Naive thymus-derived CD8-positive, alpha-beta T cell (primary cell): Measurements from ENCODE around the gene DYRK1A. TPM values are rescaled to one million over a fixed set of nuclear protein-coding genes. Genes with fewer than 3 reads are reported as not detected.

Source experiments
- ATAC-seq, 2 donors: fragments of 150-1000 bp; cut with Tn5 transposase in 1 of 2; sonication (Bioruptor Pico), chemical (Tn5 transposase) in 1 of 2; 1 replicate in 1 of 2; 2 replicates in 1 of 2; pipeline ENCODE4 v1.10.0; 2021; ENCODE audit warnings: mild to moderate bottlenecking in 2 of 2, moderate library complexity in 2 of 2
- POLR2A ChIA-PET: fragments of 350-600 bp; sonication (Branson Sonifier 250); formaldehyde crosslinking; loops from one replicate; lab custom pipeline; 2021; ENCODE audit warnings: antibody characterized with exemption; lab: Charles Lee
- DNase-seq, 10 donors: peaks; one replicate each; pipeline versions ENCODE4 v3.0.0 to v3.0.0-alpha.2; 2020 to 2022
- H3K27ac Mint-ChIP-seq, 10 donors: one replicate each; pipeline ENCODE4 v1.8.0; 2020 to 2022; ENCODE audit warnings: mild to moderate bottlenecking in 10 of 10, mixed read lengths in 10 of 10, moderate library complexity in 4 of 10, inconsistent platforms in 1 of 10
- H3K27me3 Mint-ChIP-seq, 5 donors: one replicate each; pipeline ENCODE4 v1.8.0; 2021 to 2022; ENCODE audit warnings: mixed read lengths in 5 of 5
- H3K36me3 Mint-ChIP-seq, 3 donors: one replicate each; pipeline ENCODE4 v1.8.0; 2020 to 2022; ENCODE audit warnings: mixed read lengths in 3 of 3, mild to moderate bottlenecking in 2 of 3, inconsistent platforms in 1 of 3
- H3K4me1 Mint-ChIP-seq, 4 donors: one replicate each; pipeline ENCODE4 v1.8.0; 2021 to 2022; ENCODE audit warnings: mixed read lengths in 4 of 4
- H3K4me3 Mint-ChIP-seq, 10 donors: one replicate each; pipeline ENCODE4 v1.8.0; 2020 to 2022; ENCODE audit warnings: mild to moderate bottlenecking in 10 of 10, mixed read lengths in 10 of 10, moderate library complexity in 6 of 10, inconsistent platforms in 1 of 10
- H3K9me3 Mint-ChIP-seq, 9 donors: one replicate each; pipeline ENCODE4 v1.8.0; 2020 to 2022; ENCODE audit warnings: mixed read lengths in 9 of 9, mild to moderate bottlenecking in 3 of 9, inconsistent platforms in 1 of 9, moderate library complexity in 1 of 9
- polyA plus RNA-seq, 3 donors: library from polyadenylated mRNA; unstranded; fragments of 300-500 nt; fragmentation: Illumina TruSeq; gene quantifications; one replicate each; pipeline ENCODE4 v1.2.3, GENCODE V29; 2021
- total RNA-seq, 8 experiments: library from RNA in 2 of 8; stranded (reverse) in 2 of 8; gene quantifications; one replicate each; pipeline ENCODE4 v1.2.3 and lab custom pipeline; 2021 to 2026

Gene DYRK1A
- total and polyA plus RNA-seq, 5 experiments from 2014 or later: 1.8 to 146 (median 5.4) TPM

DNA sequence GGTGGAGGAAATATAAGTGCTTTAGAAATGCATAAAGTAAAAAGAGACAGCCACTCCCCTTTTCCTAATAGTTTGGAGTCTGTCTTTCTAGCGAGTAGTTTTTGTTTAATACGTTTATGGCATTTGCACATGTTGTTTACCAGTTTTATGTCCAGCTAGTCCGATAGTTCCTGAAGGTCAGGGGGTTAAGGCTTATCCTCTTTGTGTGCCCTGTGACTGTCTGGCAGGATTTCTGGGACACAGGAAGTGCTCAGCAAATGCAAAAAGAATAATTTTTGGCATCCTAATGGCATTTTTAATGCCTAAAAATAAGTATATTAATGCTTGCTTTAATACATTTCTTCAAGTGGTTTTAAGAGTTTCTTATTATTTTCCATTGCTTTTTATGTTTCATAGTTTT, 58.4 kb downstream of the DYRK1A start:
- peaks cover 0 to 4% (median 0%) of the 10 kb centered on the region in 9 donors for H3K9me3 Mint-ChIP-seq
- H3K27ac Mint-ChIP-seq: no peak overlapping the region
- ATAC-seq (no peak), DNase-seq (no peak)
- no peaks in the 10 kb centered on the region for H3K27me3 Mint-ChIP-seq
- peaks cover 31 to 77% (median 68%) of the 10 kb centered on the region in 4 donors for H3K4me1 Mint-ChIP-seq
- peaks cover 11 to 78% (median 22%) of the 10 kb centered on the region in 3 donors for H3K36me3 Mint-ChIP-seq
- no peak overlapping the region for H3K4me3 Mint-ChIP-seq
- POLR2A ChIA-PET: no interaction called here

- POLR2A ChIA-PET: no interaction called here
- Mint-ChIP-seq H3K4me3 (peak overlapping the region in 1 of 10 donors; percentile 20), H3K9me3 (peaks cover 0 to 4% (median 0%) of the 10 kb centered on the region in 9 donors), H3K36me3 (peaks cover 11 to 77% (median 25%) of the 10 kb centered on the region in 3 donors), H3K27ac (peak overlapping the region in 7 of 10 donors; percentile 42 to 88 (median 72)), H3K27me3 (no peaks in the 10 kb centered on the region), H3K4me1 (peaks cover 30 to 77% (median 68%) of the 10 kb centered on the region in 4 donors)
- ATAC-seq: no peak
- no peak for DNase-seq
Observed at GRCh38 chr21:37425684-37426083, 59.1 kb downstream of the DYRK1A start.

- H3K4me3 Mint-ChIP-seq: peak overlapping the region in 2 of 10 donors; percentile 10 to 41
- ATAC-seq (no peak), DNase-seq (no peak)
- H3K36me3 Mint-ChIP-seq: peaks cover 11 to 72% (median 31%) of the 10 kb centered on the region in 3 donors
- POLR2A ChIA-PET: no interaction called here
- no peaks in the 10 kb centered on the region for H3K27me3 Mint-ChIP-seq
- H3K9me3 Mint-ChIP-seq: peaks cover 0 to 4% (median 0%) of the 10 kb centered on the region in 9 donors
- H3K27ac Mint-ChIP-seq: peak overlapping the region in 2 of 10 donors; percentile 80
- peaks cover 37 to 81% (median 75%) of the 10 kb centered on the region in 4 donors for H3K4me1 Mint-ChIP-seq
Observed at GRCh38 chr21:37427221-37427620, 60.6 kb downstream of the DYRK1A start.

GRCh38 chr21:37429356-37429755, 62.8 kb downstream of the DYRK1A start:
- DNase-seq (no peak), ATAC-seq (no peak)
- Mint-ChIP-seq H3K27me3 (no peaks in the 10 kb centered on the region), H3K36me3 (peaks cover 11 to 56% (median 26%) of the 10 kb centered on the region in 3 donors), H3K9me3 (peaks cover 0 to 4% (median 0%) of the 10 kb centered on the region in 9 donors), H3K27ac (peak overlapping the region in 9 of 10 donors; percentile 7 to 69 (median 48)), H3K4me1 (peaks cover 39 to 80% (median 73%) of the 10 kb centered on the region in 4 donors), H3K4me3 (peak overlapping the region in 4 of 10 donors; percentile 21 to 56 (median 25))
- POLR2A ChIA-PET: no interaction called here

DNA sequence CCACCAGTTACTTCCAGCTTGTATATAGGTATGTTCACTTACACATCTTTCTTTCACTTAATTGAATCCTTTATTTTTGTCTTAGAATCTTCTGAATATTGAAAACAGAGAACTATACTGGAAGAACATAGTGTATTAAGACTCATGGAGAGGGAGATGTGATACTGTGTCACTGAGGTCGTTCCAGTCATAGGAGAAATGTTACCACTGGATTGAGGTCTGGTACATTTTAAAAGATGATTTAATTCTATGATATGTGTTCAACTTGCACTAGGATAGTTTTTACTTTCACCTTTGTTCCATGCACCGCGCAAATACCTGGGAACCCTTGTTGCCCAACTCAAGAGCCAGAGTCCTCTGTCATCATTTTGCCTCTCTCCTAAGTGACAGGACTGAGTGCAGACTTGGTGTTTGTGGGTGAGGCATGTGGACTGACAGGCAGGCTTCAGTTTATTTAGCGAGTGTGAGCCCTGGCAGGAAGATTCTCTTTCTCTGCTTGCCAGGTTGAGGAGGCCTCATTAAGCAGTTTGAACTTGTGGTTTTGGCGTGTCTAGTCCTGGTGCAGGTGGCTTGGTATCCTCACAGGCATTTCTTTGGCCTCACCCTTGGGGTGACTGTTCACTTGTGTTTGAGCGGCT, 63.7 kb downstream of the DYRK1A start:
- H3K27ac Mint-ChIP-seq: peak overlapping the region; percentile 51 to 90 (median 84)
- no peaks in the 10 kb centered on the region for H3K27me3 Mint-ChIP-seq
- DNase-seq: no peak
- POLR2A ChIA-PET: no interaction called here
- H3K9me3 Mint-ChIP-seq: peaks cover 0 to 4% (median 0%) of the 10 kb centered on the region in 9 donors
- peaks cover 39 to 77% (median 71%) of the 10 kb centered on the region in 4 donors for H3K4me1 Mint-ChIP-seq
- H3K4me3 Mint-ChIP-seq: peak overlapping the region in 9 of 10 donors; percentile 9 to 78 (median 63)
- H3K36me3 Mint-ChIP-seq: peaks cover 11 to 54% (median 26%) of the 10 kb centered on the region in 3 donors
- ATAC-seq: no peak

DNA sequence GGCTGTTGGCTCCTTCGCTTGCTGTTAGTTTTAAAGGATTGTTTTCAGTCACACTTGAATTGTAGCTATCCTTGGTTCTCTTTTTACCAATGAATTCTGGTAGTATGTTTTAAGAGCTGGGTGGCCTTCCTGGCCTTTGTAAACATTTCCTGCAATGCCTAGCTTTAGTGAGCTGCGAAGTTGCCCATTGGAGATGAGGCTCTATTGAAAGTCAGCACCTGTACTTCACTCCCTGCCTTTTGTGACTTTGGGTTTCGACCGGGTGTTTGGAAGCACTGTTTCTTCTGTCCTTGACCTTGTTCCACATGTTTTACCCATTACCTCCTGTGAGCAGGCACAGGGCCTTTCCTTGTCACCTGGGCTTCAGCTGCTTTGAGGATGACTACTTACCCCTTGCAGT, 64.7 kb downstream of the DYRK1A start:
- peaks cover 0 to under 1% (median 0%) of the 10 kb centered on the region in 9 donors for H3K9me3 Mint-ChIP-seq
- H3K4me3 Mint-ChIP-seq: peak overlapping the region in 9 of 10 donors; percentile 2 to 71 (median 43)
- peaks cover 32 to 69% (median 64%) of the 10 kb centered on the region in 4 donors for H3K4me1 Mint-ChIP-seq
- H3K27ac Mint-ChIP-seq: peak overlapping the region; percentile 25 to 88 (median 82)
- ATAC-seq (no peak), DNase-seq (no peak)
- no peaks in the 10 kb centered on the region for H3K27me3 Mint-ChIP-seq
- POLR2A ChIA-PET: interaction anchor here (0.9 kb wide), 1 partner anchor 16 kb away, joined by 3 read pairs; no protein-coding TSS in a partner anchor
- peaks cover 3 to 45% (median 18%) of the 10 kb centered on the region in 3 donors for H3K36me3 Mint-ChIP-seq

DNA sequence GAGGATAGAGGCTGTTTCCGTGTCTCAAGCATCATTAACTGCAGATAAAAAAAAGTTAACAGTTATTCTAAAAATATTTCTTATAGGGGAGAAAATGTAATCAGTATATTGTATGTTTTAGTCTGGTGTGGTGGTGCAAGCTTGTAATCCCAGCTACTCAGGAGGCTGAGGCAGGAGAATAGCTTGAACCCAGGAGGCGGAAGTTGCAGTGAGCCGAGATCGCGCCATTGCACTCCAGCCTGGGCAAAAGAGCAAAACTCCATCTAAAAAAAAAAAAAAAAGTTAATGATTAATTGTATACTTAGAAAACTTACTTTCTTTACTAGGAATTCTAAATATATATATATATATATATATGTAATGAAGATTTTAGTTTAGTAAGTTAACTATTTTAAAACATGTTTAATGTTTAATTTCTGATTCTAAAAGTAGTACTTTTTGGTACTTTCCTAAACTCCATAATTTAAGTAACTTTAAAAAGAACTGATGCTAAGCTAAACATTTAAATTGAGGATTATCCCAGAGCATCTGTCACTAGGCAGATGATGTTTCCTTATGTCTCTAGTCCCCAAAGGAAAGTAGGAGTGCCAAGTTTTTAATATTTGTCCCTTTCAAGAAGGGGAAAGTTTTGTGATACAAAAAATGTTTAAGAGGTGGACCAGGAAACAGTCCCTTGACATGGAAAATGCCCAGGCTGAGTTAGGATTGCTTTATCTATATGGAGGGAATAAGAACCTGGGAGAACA, 66.3 kb downstream of the DYRK1A start:
- ATAC-seq (no peak), DNase-seq (no peak)
- POLR2A ChIA-PET: interaction anchor here (0.6 kb wide), 2 partner anchors 8 to 285 kb away, joined by 3 to 4 read pairs; no protein-coding TSS in a partner anchor
- no peak overlapping the region for H3K4me3 Mint-ChIP-seq
- H3K9me3 Mint-ChIP-seq: no peaks in the 10 kb centered on the region
- no peaks in the 10 kb centered on the region for H3K27me3 Mint-ChIP-seq
- H3K36me3 Mint-ChIP-seq: peaks cover 0 to 31% (median 17%) of the 10 kb centered on the region in 3 donors
- peaks cover 32 to 61% (median 54%) of the 10 kb centered on the region in 4 donors for H3K4me1 Mint-ChIP-seq
- peak overlapping the region in 6 of 10 donors; percentile 23 to 76 (median 48) for H3K27ac Mint-ChIP-seq

- ATAC-seq (no peak), DNase-seq (no peak)
- Mint-ChIP-seq H3K9me3 (no peaks in the 10 kb centered on the region), H3K4me1 (peaks cover 31 to 56% (median 48%) of the 10 kb centered on the region in 4 donors), H3K36me3 (peaks cover 0 to 26% (median 17%) of the 10 kb centered on the region in 3 donors), H3K27me3 (no peaks in the 10 kb centered on the region), H3K4me3 (peak overlapping the region in 3 of 10 donors; percentile 2 to 24 (median 16)), H3K27ac (peak overlapping the region in 8 of 10 donors; percentile 14 to 88 (median 62))
- POLR2A ChIA-PET: no interaction called here
Observed at GRCh38 chr21:37433456-37433840, 66.9 kb downstream of the DYRK1A start.

GRCh38 chr21:37435120-37435519, 68.5 kb downstream of the DYRK1A start:
- Mint-ChIP-seq H3K4me3 (no peak overlapping the region), H3K9me3 (no peaks in the 10 kb centered on the region), H3K27me3 (no peaks in the 10 kb centered on the region), H3K27ac (no peak overlapping the region), H3K36me3 (peaks cover 0 to 13% (median 8%) of the 10 kb centered on the region in 3 donors), H3K4me1 (peaks cover 34 to 39% (median 39%) of the 10 kb centered on the region in 4 donors)
- peak in 9 of 10 donors; percentile 33 to 85 (median 66) for DNase-seq
- ATAC-seq: peak; percentile 98 to 100
- POLR2A ChIA-PET: interaction anchor here (0.9 kb wide), 2 partner anchors 67 to 69 kb away, joined by 4 to 6 read pairs; partner anchors contain the start of gene DYRK1A

DNA sequence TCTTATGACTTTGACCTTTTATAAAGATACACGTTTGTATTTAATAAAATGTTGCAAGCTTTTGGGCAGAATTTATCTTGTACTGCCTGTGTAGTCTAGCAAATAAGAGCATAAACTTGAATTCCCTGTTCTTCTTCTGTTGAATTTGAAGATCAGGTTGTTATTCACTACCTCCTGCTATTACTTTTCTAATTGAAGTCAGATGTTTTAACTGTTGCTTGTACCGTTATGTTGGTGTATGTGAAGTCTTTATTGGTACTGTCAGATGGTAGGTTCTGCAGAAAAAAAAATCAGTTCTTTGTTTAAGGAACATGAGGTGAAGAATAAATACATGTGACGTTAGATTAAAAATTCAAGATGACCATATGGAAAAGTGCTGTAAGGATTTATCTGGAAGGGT, 69.1 kb downstream of the DYRK1A start:
- H3K4me1 Mint-ChIP-seq: peaks cover 33 to 39% (median 37%) of the 10 kb centered on the region in 4 donors
- POLR2A ChIA-PET: interaction anchor here (0.9 kb wide), 1 partner anchor 67 kb away, joined by 4 read pairs; no protein-coding TSS in a partner anchor

DNA sequence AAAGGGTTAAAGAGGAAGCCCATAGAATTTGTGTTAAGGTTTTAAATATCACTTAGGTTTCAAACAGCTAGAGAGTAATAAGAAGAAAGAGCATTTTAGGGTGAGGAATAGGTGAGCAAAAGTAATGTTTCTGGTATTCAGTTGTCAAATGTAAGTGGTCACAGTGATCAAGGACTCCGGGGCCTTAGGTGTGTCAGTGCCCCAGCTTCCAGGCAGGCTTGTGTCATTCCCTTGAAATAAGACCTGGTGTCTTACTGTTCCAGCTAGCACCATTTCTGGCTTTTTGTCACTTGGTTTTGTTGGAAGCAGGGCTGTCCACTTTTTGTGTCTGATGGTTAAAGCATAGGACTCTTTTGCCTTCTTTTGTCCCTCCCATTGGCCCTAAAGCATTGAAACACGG, 69.6 kb downstream of the DYRK1A start:
- Mint-ChIP-seq H3K36me3 (peaks cover 0 to 3% (median 3%) of the 10 kb centered on the region in 3 donors), H3K27me3 (no peaks in the 10 kb centered on the region), H3K4me3 (no peak overlapping the region), H3K9me3 (no peaks in the 10 kb centered on the region), H3K27ac (no peak overlapping the region), H3K4me1 (peaks cover 32 to 39% (median 36%) of the 10 kb centered on the region in 4 donors)
- ATAC-seq (no peak), DNase-seq (no peak)
- POLR2A ChIA-PET: no interaction called here

More for the DNA sequence above, 69.1 kb downstream of the DYRK1A start:
- Mint-ChIP-seq H3K36me3 (peaks cover 0 to 8% (median 6%) of the 10 kb centered on the region in 3 donors), H3K4me3 (no peak overlapping the region), H3K27me3 (no peaks in the 10 kb centered on the region), H3K27ac (no peak overlapping the region), H3K9me3 (no peaks in the 10 kb centered on the region)
- DNase-seq: no peak
- no peak for ATAC-seq

- ATAC-seq (no peak), DNase-seq (no peak)
- Mint-ChIP-seq H3K36me3 (peaks cover 0 to 4% (median 0%) of the 10 kb centered on the region in 3 donors), H3K9me3 (no peaks in the 10 kb centered on the region), H3K4me3 (peak overlapping the region in 5 of 10 donors; percentile 5 to 47 (median 8)), H3K27me3 (no peaks in the 10 kb centered on the region), H3K27ac (peak overlapping the region in 6 of 10 donors; percentile 16 to 86 (median 46)), H3K4me1 (peaks cover 34 to 41% (median 38%) of the 10 kb centered on the region in 4 donors)
- POLR2A ChIA-PET: no interaction called here
Observed at GRCh38 chr21:37437376-37438080, 71.0 kb downstream of the DYRK1A start.
